GM21390 (cell line): ENCODE measurements around the gene CCDC24.

Source experiments
- ATAC-seq: cut with Tn5 transposase; IDR thresholded peaks from one replicate; pipeline ENCODE4 v1.9.1; 2021; ENCODE audit not compliant: unreplicated experiment

The CCDC24 gene

GRCh38 chr1:43997295-43997999, 6.0 kb downstream of the CCDC24 start:
- ATAC-seq, result no peak

- ATAC-seq, result no peak
Measured at GRCh38 chr1:43998000-43998378, 6.6 kb downstream of the CCDC24 start.

- no peak for ATAC-seq
Measured at GRCh38 chr1:43999455-43999854, 8.1 kb downstream of the CCDC24 start.

- no peak for ATAC-seq
Measured at GRCh38 chr1:44000122-44000665, 8.8 kb downstream of the CCDC24 start.

GRCh38 chr1:44002165-44002564, 10.8 kb downstream of the CCDC24 start:
- ATAC-seq, result no peak

GRCh38 chr1:44002606-44003157, 11.3 kb downstream of the CCDC24 start:
- no peak for ATAC-seq

GRCh38 chr1:44008259-44008658, 16.9 kb downstream of the CCDC24 start:
- no peak for ATAC-seq

- ATAC-seq, result no peak
Measured at GRCh38 chr1:44010935-44011471, 19.6 kb downstream of the CCDC24 start.

GRCh38 chr1:44012404-44012803, 21.0 kb downstream of the CCDC24 start:
- no peak for ATAC-seq

GRCh38 chr1:44012941-44013609, 21.7 kb downstream of the CCDC24 start:
- ATAC-seq, result no peak

- no peak for ATAC-seq
Measured at GRCh38 chr1:44013949-44014348, 22.6 kb downstream of the CCDC24 start.

GRCh38 chr1:44014365-44015104, 23.1 kb downstream of the CCDC24 start:
- no peak for ATAC-seq

GRCh38 chr1:44015206-44015605, 23.8 kb downstream of the CCDC24 start:
- no peak for ATAC-seq

GRCh38 chr1:44016041-44016889, 24.9 kb downstream of the CCDC24 start:
- ATAC-seq, result no peak

- ATAC-seq, result no peak
Measured at GRCh38 chr1:44016890-44017400, 25.5 kb downstream of the CCDC24 start.

GRCh38 chr1:44019466-44019948, 28.1 kb downstream of the CCDC24 start:
- ATAC-seq, result no peak

GRCh38 chr1:44020464-44020863, 29.1 kb downstream of the CCDC24 start:
- no peak for ATAC-seq

- no peak for ATAC-seq
Measured at GRCh38 chr1:44021156-44021555, 29.8 kb downstream of the CCDC24 start.

GRCh38 chr1:44021581-44022321, 30.4 kb downstream of the CCDC24 start:
- ATAC-seq, result no peak
